22Rv1 (cell line): Measurements from ENCODE around the gene TOPAZ1.

Experiments
- ZFX ChIP-seq: fragments of 450-650 bp; IDR thresholded peaks from 2 replicates; pipeline ENCODE4 v1.6.1; 2017; ENCODE audit warnings: antibody characterized with exemption, borderline replicate concordance
- TF ChIP-seq, protein P1 (sequence below): fragments of 450-650 bp; IDR thresholded peaks from 2 replicates; pipeline ENCODE4 v1.5.1; 2017; ENCODE audit warnings: mild to moderate bottlenecking

GRCh38 chr3:44353355-44353924, 111.8 kb downstream of the TOPAZ1 start:
- TF ChIP-seq, protein P1, sequence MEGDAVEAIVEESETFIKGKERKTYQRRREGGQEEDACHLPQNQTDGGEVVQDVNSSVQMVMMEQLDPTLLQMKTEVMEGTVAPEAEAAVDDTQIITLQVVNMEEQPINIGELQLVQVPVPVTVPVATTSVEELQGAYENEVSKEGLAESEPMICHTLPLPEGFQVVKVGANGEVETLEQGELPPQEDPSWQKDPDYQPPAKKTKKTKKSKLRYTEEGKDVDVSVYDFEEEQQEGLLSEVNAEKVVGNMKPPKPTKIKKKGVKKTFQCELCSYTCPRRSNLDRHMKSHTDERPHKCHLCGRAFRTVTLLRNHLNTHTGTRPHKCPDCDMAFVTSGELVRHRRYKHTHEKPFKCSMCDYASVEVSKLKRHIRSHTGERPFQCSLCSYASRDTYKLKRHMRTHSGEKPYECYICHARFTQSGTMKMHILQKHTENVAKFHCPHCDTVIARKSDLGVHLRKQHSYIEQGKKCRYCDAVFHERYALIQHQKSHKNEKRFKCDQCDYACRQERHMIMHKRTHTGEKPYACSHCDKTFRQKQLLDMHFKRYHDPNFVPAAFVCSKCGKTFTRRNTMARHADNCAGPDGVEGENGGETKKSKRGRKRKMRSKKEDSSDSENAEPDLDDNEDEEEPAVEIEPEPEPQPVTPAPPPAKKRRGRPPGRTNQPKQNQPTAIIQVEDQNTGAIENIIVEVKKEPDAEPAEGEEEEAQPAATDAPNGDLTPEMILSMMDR = no peak
- no peak for TF ChIP-seq ZFX
